Erythroblast (primary cell): ENCODE data around the gene PPP2R2C.

Source experiments
- GATA1 ChIP-seq: IDR thresholded peaks from 2 replicates; pipeline ENCODE4 v1.6.1; 2011; ENCODE audit warnings: low read depth, mild to moderate bottlenecking, control low read depth, low read length, moderate library complexity
- POLR2A ChIP-seq: IDR thresholded peaks from 2 replicates; pipeline ENCODE4 v1.6.1; 2011; ENCODE audit warnings: mild to moderate bottlenecking, low read length

- TF ChIP-seq POLR2A (no peak), GATA1 (no peak)
Measured at GRCh38 chr4:6338951-6339817, 133.2 kb downstream of the PPP2R2C start.
